Measurements from ENCODE around the gene TSEN2.

TSEN2 gene

GRCh38 chr3:12506201-12506709 lies 22.0 kb downstream of the TSEN2 start:
- TF ChIP-seq CTCF (IDR thresholded peaks at IDR 0.05): no peak

GRCh38 chr3:12507591-12508281 lies 23.5 kb downstream of the TSEN2 start:
- TF ChIP-seq CTCF (IDR thresholded peaks at IDR 0.05): no peak

GRCh38 chr3:12508291-12508700 lies 24.0 kb downstream of the TSEN2 start:
- no peak for TF ChIP-seq CTCF (IDR thresholded peaks at IDR 0.05)

GRCh38 chr3:12509466-12509865 lies 25.2 kb downstream of the TSEN2 start:
- TF ChIP-seq CTCF (IDR thresholded peaks at IDR 0.05): no peak

- no peak for TF ChIP-seq CTCF (IDR thresholded peaks at IDR 0.05)
Observed at GRCh38 chr3:12512534-12513118, 28.3 kb downstream of the TSEN2 start.

- no peak for TF ChIP-seq CTCF (IDR thresholded peaks at IDR 0.05)
Observed at GRCh38 chr3:12513694-12514446, 29.6 kb downstream of the TSEN2 start.

- no peak for TF ChIP-seq CTCF (IDR thresholded peaks at IDR 0.05)
Observed at GRCh38 chr3:12515631-12516030, 31.4 kb downstream of the TSEN2 start.

All from LNCAP (cell line).